Hepatocyte (in vitro differentiated cells): ENCODE data around the gene PTPRK.

Experiments
- EZH2 ChIP-seq: fragments of 200-600 bp; sonication (generic); IDR thresholded peaks from 2 replicates; pipeline ENCODE4 v1.6.1; 2016; ENCODE audit warnings: antibody characterized with exemption, mild to moderate bottlenecking, borderline replicate concordance
- EZH2phosphoT487 ChIP-seq: fragments of 200-600 bp; sonication (generic); IDR thresholded peaks from one replicate; pipeline ENCODE4 v1.6.1; 2018; ENCODE audit warnings: antibody characterized with exemption, mild to moderate bottlenecking, low read depth, moderate library complexity; ENCODE audit not compliant: unreplicated experiment, severe bottlenecking
- TF ChIP-seq, protein P1 (sequence below): fragments of 200-600 bp; sonication (generic); IDR thresholded peaks from 2 replicates; pipeline ENCODE4 v1.5.1; 2016; ENCODE audit warnings: antibody characterized with exemption, mild to moderate bottlenecking; ENCODE audit not compliant: poor library complexity

DNA sequence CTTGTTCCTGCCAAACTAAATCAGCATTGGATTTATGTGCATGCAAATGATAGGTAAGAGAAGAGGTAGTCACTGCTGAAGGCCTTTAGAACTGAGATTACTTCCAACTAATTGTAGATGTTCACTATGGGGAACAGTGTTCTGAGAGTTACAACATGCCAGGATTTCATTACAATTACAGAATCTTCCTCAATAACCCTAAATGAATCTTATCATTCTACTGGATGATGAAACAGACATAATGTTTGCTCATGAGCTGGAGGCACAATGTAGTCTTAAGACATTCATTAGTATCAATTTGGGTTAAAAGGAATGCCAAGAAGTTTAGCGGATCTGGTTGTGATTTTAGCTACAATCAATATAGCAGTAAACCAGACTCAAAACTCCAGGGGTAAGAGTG, 370.6 kb downstream of the PTPRK start:
- TF ChIP-seq, protein P1, sequence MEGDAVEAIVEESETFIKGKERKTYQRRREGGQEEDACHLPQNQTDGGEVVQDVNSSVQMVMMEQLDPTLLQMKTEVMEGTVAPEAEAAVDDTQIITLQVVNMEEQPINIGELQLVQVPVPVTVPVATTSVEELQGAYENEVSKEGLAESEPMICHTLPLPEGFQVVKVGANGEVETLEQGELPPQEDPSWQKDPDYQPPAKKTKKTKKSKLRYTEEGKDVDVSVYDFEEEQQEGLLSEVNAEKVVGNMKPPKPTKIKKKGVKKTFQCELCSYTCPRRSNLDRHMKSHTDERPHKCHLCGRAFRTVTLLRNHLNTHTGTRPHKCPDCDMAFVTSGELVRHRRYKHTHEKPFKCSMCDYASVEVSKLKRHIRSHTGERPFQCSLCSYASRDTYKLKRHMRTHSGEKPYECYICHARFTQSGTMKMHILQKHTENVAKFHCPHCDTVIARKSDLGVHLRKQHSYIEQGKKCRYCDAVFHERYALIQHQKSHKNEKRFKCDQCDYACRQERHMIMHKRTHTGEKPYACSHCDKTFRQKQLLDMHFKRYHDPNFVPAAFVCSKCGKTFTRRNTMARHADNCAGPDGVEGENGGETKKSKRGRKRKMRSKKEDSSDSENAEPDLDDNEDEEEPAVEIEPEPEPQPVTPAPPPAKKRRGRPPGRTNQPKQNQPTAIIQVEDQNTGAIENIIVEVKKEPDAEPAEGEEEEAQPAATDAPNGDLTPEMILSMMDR = no peak
- no peak for TF ChIP-seq EZH2phosphoT487
- no peak for TF ChIP-seq EZH2
